ENCODE data around the gene PEPD.

- TF ChIP-seq SPI1 (IDR thresholded peaks at IDR 0.05; ENCODE audit: borderline replicate concordance, low read depth): no peak
- TF ChIP-seq CTCF (IDR thresholded peaks at IDR 0.05; ENCODE audit: insufficient read depth, low read length): no peak
- TF ChIP-seq, protein P1, sequence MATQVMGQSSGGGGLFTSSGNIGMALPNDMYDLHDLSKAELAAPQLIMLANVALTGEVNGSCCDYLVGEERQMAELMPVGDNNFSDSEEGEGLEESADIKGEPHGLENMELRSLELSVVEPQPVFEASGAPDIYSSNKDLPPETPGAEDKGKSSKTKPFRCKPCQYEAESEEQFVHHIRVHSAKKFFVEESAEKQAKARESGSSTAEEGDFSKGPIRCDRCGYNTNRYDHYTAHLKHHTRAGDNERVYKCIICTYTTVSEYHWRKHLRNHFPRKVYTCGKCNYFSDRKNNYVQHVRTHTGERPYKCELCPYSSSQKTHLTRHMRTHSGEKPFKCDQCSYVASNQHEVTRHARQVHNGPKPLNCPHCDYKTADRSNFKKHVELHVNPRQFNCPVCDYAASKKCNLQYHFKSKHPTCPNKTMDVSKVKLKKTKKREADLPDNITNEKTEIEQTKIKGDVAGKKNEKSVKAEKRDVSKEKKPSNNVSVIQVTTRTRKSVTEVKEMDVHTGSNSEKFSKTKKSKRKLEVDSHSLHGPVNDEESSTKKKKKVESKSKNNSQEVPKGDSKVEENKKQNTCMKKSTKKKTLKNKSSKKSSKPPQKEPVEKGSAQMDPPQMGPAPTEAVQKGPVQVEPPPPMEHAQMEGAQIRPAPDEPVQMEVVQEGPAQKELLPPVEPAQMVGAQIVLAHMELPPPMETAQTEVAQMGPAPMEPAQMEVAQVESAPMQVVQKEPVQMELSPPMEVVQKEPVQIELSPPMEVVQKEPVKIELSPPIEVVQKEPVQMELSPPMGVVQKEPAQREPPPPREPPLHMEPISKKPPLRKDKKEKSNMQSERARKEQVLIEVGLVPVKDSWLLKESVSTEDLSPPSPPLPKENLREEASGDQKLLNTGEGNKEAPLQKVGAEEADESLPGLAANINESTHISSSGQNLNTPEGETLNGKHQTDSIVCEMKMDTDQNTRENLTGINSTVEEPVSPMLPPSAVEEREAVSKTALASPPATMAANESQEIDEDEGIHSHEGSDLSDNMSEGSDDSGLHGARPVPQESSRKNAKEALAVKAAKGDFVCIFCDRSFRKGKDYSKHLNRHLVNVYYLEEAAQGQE (IDR thresholded peaks at IDR 0.05; ENCODE audit: insufficient replicate concordance, low read depth): no peak
- TF ChIP-seq POLR2AphosphoS5 (IDR thresholded peaks at IDR 0.05; ENCODE audit: low read depth): no peak
Observed at GRCh38 chr19:33464010-33464732, 57.4 kb downstream of the PEPD start.

Data from HL-60 (cell line).